IPS-NIHi11 (cell line): ENCODE results near the gene GUCY2D.
"Not testable (repeated sequence)": the region's sequence is repeated elsewhere in the genome, so short reads cannot be mapped to it uniquely, and the experiment has no call there.

Source experiments
- DNase-seq: peaks from one replicate; pipeline ENCODE4 v3.0.0; 2012; ENCODE audit warnings: mixed read lengths, low spot score

The GUCY2D gene

GRCh38 chr17:8044819-8045810 is 42.7 kb downstream of the GUCY2D start:
- DNase-seq = no peak

DNA sequence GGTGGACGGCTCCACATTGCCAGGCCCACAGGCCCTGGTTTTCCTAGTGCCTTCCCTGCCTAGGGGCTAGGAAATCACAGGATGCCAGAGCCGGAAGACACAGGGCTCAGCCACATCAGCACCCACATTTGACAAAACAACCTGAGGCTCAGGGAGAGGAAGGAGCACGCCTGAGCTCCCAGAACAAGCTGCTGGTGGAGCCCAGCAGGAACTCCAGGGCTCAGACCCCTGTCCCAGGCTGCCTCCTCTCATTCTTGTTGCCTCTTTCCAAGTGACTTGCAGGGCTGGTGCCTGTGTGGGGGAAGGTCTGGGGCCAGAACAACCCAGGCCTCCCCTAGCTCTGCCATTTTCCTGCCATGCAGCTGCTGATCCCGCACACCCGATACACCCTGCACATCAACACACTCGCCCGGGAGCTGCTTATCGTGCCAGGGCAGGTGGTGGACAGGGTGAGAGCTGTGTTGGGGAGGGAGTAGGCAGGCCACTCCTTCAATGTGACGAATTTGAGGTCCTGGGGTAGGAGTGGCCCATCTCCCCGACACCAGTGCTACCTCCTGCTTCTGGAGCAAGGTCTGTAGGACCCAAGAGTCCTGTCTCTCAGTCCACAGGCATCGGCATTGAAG is 44.0 kb downstream of the GUCY2D start:
- DNase-seq = no peak

GRCh38 chr17:8046929-8047768 is 44.7 kb downstream of the GUCY2D start:
- DNase-seq = no peak

- DNase-seq = no peak
Observed at GRCh38 chr17:8047769-8048110, 45.3 kb downstream of the GUCY2D start.

GRCh38 chr17:8048236-8048635 is 45.8 kb downstream of the GUCY2D start:
- DNase-seq = no peak

DNA sequence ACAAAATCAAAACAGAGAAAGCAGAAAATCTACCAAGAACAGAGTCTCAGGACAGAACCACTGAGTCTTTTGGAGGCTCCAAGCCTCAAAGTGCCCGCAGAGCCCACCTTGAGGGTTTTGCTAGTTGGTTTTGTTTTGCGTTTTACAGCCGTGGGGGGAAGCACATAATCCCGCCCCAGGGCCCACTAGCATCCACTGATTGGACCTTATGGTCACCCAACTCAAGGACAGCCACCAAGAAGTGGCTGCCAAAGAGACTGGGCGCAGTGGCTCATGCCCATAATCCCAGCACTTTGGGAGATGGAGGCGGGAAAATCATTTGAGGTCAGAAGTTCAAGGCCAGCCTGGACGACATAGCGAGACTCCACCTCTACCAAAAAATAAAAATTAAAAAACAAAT is 46.3 kb downstream of the GUCY2D start:
- no peak for DNase-seq

GRCh38 chr17:8051831-8052230 is 49.4 kb downstream of the GUCY2D start:
- no peak for DNase-seq

GRCh38 chr17:8052256-8053252 is 50.1 kb downstream of the GUCY2D start:
- no peak for DNase-seq

- DNase-seq = no peak
Observed at GRCh38 chr17:8053600-8053999, 51.2 kb downstream of the GUCY2D start.

DNA sequence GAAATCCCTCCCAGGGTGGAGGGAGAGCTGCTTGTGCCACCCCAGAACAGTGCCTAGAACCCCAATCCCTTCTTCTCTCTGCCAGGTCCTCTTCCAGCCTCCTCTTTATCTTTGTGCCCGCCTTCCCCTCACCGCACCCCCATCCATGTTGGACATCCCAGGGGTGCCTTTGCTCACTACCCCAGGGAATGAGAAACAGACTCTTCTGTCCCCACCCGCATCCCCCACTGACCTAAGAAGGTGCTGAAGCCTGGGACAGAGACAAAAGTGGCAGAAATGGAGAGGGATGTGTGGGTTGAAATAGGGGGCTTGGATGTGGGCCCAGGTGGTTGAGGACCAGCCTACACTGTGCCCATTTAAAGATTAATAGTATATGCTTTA is 53.4 kb downstream of the GUCY2D start:
- DNase-seq = no peak

DNA sequence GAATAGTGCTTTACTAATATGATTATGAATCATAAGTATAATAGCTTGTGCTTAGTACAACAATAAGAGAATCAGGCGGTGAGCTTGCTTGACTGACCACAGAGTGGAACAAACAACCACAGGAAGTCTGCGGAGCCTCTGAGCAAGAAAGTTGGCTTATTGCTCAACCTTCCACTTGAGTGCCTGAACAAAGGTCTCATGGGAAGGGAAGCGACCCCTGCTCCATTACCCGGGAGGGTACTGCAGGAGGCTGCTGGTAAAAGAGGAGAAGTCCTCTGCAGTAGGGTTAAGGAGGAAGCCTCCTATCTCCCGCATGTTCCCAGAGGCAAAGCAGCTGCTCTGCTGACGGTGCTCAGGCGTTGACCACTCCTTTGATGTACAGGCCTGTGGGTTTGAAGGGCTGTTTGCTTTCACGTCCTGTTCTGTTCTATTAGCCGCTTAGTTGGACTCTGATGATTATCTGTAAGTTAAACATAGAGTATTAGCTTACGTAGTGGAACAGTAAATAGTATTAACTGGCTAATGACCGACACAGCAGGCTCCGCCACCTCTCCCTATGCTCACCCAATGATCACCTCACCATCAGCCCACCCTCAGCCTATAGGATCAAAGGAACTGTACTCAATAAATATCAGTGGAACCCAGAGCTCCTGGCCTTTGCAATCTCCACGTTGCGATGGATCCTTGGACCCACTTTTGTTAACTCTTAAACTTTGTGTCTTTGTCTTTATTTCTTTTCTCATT is 54.0 kb downstream of the GUCY2D start:
- no peak for DNase-seq

- no peak for DNase-seq
Observed at GRCh38 chr17:8056976-8057625, 54.7 kb downstream of the GUCY2D start.

DNA sequence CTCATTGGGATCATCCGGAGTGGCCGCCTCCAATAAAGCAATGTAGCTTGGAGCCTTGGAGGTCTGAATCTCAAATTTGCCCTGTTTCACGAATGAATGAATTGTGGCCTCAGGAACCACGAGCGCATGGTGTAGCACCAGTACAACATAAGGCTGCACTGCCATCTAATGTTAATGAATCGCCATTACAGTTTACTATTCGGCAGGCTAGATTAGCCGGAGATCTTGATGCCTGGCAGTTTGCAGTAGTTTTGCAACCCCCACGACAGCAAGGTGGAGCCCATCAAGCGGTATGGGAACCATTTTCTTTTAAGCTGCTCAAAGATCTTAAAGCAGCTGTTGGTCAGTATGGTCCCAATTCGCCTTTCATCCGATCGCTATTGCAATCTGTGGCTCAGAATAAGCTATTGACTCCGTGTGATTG is 55.3 kb downstream of the GUCY2D start:
- peak; percentile 84 for DNase-seq

DNA sequence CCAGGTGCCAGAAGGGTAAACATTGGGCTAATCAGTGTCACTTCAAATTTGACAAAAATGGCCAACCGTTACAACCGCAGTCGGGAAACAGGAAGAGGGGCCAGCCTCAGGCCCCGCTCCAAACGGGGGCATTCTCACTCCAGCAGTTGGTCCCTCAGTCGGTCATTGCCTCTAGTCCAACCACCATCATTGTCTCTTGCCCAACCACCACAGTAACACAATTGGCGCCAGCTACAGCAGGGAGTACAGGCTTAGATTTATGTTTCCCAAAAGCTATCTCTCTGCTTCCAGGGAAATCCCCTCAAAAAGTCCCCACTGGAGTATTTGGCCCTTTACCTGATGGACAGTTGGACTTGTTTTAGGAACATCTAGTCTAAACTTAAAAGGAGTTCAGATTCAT is 56.7 kb downstream of the GUCY2D start:
- DNase-seq = no peak

DNA sequence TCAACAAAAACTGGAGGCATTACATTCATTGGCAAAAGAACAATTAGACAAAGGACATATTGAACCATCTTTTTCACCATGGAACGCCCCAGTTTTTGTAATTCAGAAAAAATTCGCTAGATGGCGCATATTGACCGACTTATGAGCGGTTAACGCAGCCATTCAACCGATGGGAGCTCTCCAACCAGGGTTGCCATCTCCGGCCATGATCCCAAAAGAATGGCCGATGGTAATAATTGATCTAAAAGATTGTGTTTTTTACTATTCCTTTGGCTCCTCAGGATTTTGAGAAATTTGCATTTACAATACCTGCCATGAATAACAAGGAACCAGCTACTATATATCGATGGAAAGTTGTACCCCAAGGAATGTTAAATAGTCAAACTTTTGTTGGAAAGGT is 57.9 kb downstream of the GUCY2D start:
- peak; percentile 88 for DNase-seq

- not testable (repeated sequence) for DNase-seq
Observed at GRCh38 chr17:8061851-8062250, 59.4 kb downstream of the GUCY2D start.

- no peak for DNase-seq
Observed at GRCh38 chr17:8062435-8062806, 60.0 kb downstream of the GUCY2D start.

DNA sequence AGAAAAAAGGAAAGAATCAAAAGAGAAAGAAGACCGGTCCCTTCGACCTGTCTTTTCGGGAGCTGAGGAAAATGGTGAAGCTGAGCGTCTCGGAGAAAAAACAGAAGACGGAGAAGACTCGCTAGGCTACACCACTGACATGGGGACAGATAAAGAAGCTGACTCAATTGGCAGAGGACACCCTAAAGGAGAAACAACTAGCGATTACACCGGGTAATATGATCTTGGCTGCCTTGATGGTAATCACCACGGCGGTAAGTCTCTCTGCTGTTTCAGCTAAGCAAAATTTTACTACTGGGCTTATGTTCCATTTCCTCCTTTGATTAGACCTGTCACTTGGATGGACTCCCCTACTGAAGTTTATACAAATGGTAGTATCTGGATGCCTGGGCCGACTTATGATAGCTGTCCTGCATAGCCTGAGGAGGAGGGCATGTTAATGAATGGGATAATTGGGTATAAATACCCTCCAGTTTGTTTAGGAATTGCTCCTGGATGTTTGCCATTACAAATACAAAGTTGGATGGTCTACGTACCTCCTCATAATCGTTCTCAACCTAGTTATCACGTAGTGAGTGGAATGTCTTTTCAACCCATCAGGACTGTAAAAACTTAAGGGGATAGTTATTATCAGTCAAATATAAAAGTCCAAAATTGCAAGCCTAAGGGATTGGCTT is 60.5 kb downstream of the GUCY2D start:
- no peak for DNase-seq

- peak; percentile 37 for DNase-seq
Observed at GRCh38 chr17:8063761-8064534, 61.5 kb downstream of the GUCY2D start.
